GM19238 (cell line): ENCODE data around the gene STAT3.

Source experiments
- DNase-seq: peaks from one replicate; pipeline ENCODE4 v3.0.0; 2011; ENCODE audit warnings: low spot score; ENCODE audit not compliant: insufficient read length

Gene STAT3

GRCh38 chr17:42354956-42355843, 33.0 kb downstream of the STAT3 start:
- no peak for DNase-seq

GRCh38 chr17:42348104-42348503, 40.1 kb downstream of the STAT3 start:
- no peak for DNase-seq

GRCh38 chr17:42347606-42348005, 40.6 kb downstream of the STAT3 start:
- DNase-seq, result no peak

GRCh38 chr17:42347198-42347597, 41.0 kb downstream of the STAT3 start:
- DNase-seq, result no peak

DNA sequence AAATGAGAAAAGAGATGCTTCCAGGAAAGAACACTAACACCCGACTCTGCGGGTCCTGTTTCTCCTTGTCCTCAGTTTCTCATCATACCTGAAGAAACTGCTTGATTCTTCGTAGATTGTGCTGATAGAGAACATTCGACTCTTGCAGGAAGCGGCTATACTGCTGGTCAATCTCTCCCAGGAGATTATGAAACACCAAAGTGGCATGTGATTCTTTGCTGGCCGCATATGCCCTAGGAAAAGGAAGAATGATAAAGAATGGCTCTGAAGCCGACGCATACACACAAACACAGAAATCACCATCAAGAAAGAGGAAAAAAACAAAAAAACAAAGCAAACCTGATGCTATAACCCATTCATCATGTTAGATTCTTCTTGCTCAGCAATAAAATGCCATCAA, 41.8 kb downstream of the STAT3 start:
- no peak for DNase-seq

GRCh38 chr17:42345396-42346073, 42.7 kb downstream of the STAT3 start:
- DNase-seq, result no peak

GRCh38 chr17:42342242-42343008, 45.8 kb downstream of the STAT3 start:
- no peak for DNase-seq

DNA sequence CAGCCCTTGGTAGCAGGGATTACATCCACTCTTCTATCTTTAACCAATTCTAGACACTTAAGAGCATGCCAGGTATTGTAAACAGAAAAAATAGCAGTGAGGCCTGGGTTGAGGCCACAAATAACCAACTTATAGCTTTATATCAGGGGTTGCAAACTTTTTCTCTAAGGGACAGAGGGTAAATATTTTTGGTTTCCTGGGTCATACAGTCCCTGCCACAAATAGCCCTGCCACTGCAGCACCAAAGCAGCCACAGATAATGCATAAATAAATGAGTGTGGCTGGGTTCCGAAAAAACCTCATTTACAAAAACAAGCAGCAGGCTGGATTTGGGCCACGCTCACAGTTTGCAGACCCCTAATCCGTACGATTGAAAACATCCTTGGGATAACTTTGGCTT, 46.7 kb downstream of the STAT3 start:
- DNase-seq, result no peak

- no peak for DNase-seq
Measured at GRCh38 chr17:42340691-42341127, 47.5 kb downstream of the STAT3 start.

- DNase-seq, result no peak
Measured at GRCh38 chr17:42339221-42339620, 49.0 kb downstream of the STAT3 start.

GRCh38 chr17:42338427-42338985, 49.7 kb downstream of the STAT3 start:
- no peak for DNase-seq

DNA sequence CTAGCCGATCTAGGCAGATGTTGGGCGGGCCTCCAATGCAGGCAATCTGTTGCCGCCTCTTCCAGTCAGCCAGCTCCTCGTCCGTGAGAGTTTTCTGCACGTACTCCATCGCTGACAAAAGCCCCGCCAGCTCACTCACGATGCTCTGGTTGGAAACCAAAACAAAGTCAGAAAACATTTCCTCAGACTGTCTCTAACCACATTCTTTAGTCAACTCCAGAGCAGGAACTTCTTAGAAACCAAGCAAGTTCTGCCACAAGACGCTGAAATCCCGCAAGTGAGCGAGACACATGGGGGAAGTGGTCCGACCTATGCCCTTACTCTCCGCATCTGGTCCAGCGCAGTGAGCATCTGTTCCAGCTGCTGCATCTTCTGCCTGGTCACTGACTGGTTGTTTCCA, 50.8 kb downstream of the STAT3 start:
- peak; percentile 42 for DNase-seq

DNA sequence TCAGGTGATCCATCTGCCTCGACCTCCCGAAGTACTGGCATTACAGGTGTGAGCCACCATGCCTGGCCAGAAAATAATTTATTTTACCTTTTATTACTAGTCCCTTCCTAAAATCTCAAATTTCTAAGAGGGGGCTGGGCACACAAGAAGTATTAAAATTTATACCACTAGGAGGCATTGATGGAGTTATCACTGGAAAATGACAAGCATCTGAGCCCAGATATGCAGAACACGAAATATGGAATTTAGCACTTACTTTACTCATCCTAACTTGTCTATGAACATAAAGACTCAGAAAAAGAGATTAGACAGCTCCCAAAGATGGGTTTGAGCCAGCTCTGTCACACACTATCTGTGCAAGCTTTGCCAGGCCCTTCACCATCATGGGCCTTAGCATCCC, 53.6 kb downstream of the STAT3 start:
- no peak for DNase-seq

GRCh38 chr17:42333053-42333452, 55.2 kb downstream of the STAT3 start:
- no peak for DNase-seq

DNA sequence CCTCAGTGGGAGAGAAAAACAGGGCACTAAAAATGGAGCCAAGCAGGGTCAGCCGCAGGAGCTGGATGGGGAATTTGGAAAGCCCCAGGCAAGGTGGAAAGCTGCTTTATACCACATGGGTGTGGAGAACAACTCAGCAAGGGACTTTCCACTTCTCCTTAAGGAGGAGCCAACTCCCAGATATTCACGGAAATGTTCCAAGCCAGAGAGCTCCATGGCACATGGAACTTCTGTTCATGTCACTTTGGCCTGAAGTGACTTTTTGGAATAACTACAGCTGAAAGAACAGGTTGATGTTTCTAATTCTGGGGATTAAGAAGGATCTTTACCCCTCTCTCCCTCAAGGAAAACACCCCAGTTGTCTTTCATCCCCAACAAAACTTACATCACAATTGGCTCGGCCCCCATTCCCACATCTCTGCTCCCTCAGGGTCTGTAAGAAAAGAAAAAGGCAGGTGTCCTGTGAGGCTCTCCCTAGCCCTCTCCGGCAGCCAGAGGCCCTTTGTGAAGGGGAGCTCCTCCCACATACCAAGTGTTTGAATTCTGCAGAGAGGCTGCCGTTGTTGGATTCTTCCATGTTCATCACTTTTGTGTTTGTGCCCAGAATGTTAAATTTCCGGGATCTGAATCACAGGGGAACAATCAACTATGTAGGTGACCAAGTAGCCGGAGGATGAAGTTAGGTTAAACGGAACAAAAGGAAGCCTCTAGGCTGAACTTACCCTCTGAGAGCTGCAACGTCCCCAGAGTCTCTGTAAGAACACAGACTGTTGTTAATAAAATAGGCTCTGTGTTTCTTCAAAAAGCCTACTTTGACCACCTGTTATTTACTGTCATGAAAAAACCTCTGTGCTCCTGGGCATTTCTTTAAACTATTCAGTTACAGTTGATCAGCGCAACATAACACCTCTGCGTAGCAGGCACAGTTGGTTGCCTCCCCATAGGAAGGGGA, 58.9 kb downstream of the STAT3 start:
- no peak for DNase-seq

- DNase-seq, result no peak
Measured at GRCh38 chr17:42325026-42325425, 63.2 kb downstream of the STAT3 start.

GRCh38 chr17:42323268-42323773, 64.9 kb downstream of the STAT3 start:
- DNase-seq, result no peak

GRCh38 chr17:42322382-42323267, 65.6 kb downstream of the STAT3 start:
- peak; percentile 87 for DNase-seq

GRCh38 chr17:42321555-42321954, 66.7 kb downstream of the STAT3 start:
- DNase-seq, result no peak
